HepG2 (cell line): Measurements from ENCODE around the gene KIAA2012. TPM values are rescaled to one million over a fixed set of nuclear protein-coding genes. Genes with fewer than 3 reads are reported as not detected.

ENCODE experiments used
- ADNP ChIP-seq: sonication (generic); formaldehyde crosslinking; IDR thresholded peaks from 2 replicates; pipeline ENCODE4 v1.4.0; 2020; ENCODE audit warnings: missing genetic modification reagents
- ARHGAP35 ChIP-seq: sonication (generic); formaldehyde crosslinking; IDR thresholded peaks from 2 replicates; pipeline ENCODE4 v1.9.0; 2022; ENCODE audit warnings: mild to moderate bottlenecking, inconsistent platforms, moderate library complexity, missing genetic modification reagents, borderline replicate concordance
- CEBPZ ChIP-seq: IDR thresholded peaks from 2 replicates; pipeline ENCODE4 v1.6.1; 2012; ENCODE audit warnings: low read length, improper control_type of control experiment
- DPF2 ChIP-seq: sonication (generic); formaldehyde crosslinking; IDR thresholded peaks from 2 replicates; pipeline ENCODE4 v1.4.0; 2020; ENCODE audit warnings: mild to moderate bottlenecking, low read depth, missing genetic modification reagents, borderline replicate concordance
- DR1 ChIP-seq: sonication (generic); formaldehyde crosslinking; IDR thresholded peaks from 2 replicates; pipeline ENCODE4 v1.8.0; 2021; ENCODE audit warnings: mild to moderate bottlenecking, missing genetic modification reagents, inconsistent platforms
- FOXA1 ChIP-seq, 2 experiments: fragments of 450-650 bp in 1 of 2; sonication (generic) in 1 of 2; formaldehyde crosslinking in 1 of 2; IDR thresholded peaks; 2 replicates each; pipeline versions ENCODE4 v1.4.0 to v1.6.1; 2016 to 2020; ENCODE audit warnings: missing genetic modification reagents in 1 of 2
- FOXO1 ChIP-seq: sonication (generic); formaldehyde crosslinking; IDR thresholded peaks from 2 replicates; pipeline ENCODE4 v1.4.0; 2020; ENCODE audit warnings: missing genetic modification reagents
- GPN1 ChIP-seq: sonication (generic); formaldehyde crosslinking; IDR thresholded peaks from 2 replicates; pipeline ENCODE4 v1.5.1; 2020; ENCODE audit warnings: missing genetic modification reagents, borderline replicate concordance
- HNRNPH1 ChIP-seq: fragments of 200-400 bp; formaldehyde crosslinking; optimal IDR thresholded peaks from 2 replicates; pipeline ENCODE3; 2017; ENCODE audit warnings: mild to moderate bottlenecking, low read depth, low read length
- KMT2B ChIP-seq: IDR thresholded peaks from 2 replicates; pipeline ENCODE4 v1.6.1; 2016; ENCODE audit warnings: missing genetic modification reagents, missing compliant biosample characterization
- MAFF ChIP-seq: IDR thresholded peaks from 2 replicates; pipeline ENCODE4 v1.6.1; 2011; ENCODE audit warnings: low read depth, low read length, improper control_type of control experiment
- NFE2 ChIP-seq: sonication (generic); formaldehyde crosslinking; IDR thresholded peaks from 2 replicates; pipeline ENCODE4 v1.4.0; 2020; ENCODE audit warnings: missing genetic modification reagents
- PHB2 ChIP-seq: fragments of 450-650 bp; IDR thresholded peaks from 2 replicates; pipeline ENCODE4 v1.6.1; 2018; ENCODE audit not compliant: partially characterized antibody
- SALL1 ChIP-seq: sonication (generic); formaldehyde crosslinking; IDR thresholded peaks from 2 replicates; pipeline ENCODE4 v1.8.0; 2022; ENCODE audit warnings: mild to moderate bottlenecking, missing genetic modification reagents
- ZHX1 ChIP-seq: sonication (generic); formaldehyde crosslinking; IDR thresholded peaks from 2 replicates; pipeline ENCODE4 v1.8.1; 2022; ENCODE audit warnings: low read depth, mild to moderate bottlenecking, missing genetic modification reagents
- ZNF281 ChIP-seq: sonication (generic); formaldehyde crosslinking; IDR thresholded peaks from 2 replicates; pipeline ENCODE4 v1.4.0; 2020; ENCODE audit warnings: missing genetic modification reagents, borderline replicate concordance
- ZNF33B ChIP-seq: sonication (generic); formaldehyde crosslinking; IDR thresholded peaks from 2 replicates; pipeline ENCODE4 v1.5.1; 2020; ENCODE audit warnings: mild to moderate bottlenecking, missing genetic modification reagents
- ZNF414 ChIP-seq: sonication (generic); formaldehyde crosslinking; IDR thresholded peaks from 2 replicates; pipeline ENCODE4 v1.5.0; 2020; ENCODE audit warnings: missing genetic modification reagents
- ZNF572 ChIP-seq: sonication (generic); formaldehyde crosslinking; IDR thresholded peaks from 2 replicates; pipeline ENCODE4 v1.5.1; 2020; ENCODE audit warnings: mild to moderate bottlenecking, missing genetic modification reagents
- polyA plus RNA-seq, 8 experiments: library from polyadenylated mRNA; depleted of rRNA in 3 of 8; stranded (reverse) in 7 of 8; unstranded in 1 of 8; fragments of >200 nt; fragmentation: Illumina TruSeq in 4 of 8; extraction: Trizol in 4 of 8; gene quantifications; 2 replicates each; pipeline versions ENCODE4 v1.2.1 to v1.2.3, GENCODE V29; 2011 to 2016; ENCODE audit warnings: low read depth in 4 of 8, missing spikeins in 1 of 8, mixed read lengths in 1 of 8; ENCODE audit not compliant: insufficient read depth in 1 of 8
- total RNA-seq, 5 experiments: library from RNA; depleted of rRNA; stranded (reverse); fragments of >200 nt; fragmentation: Illumina TruSeq; extraction: Trizol; gene quantifications; 2 replicates each; pipeline ENCODE4 v1.2.3, GENCODE V29; 2016; ENCODE audit warnings: low read depth in 1 of 5

KIAA2012 gene
- total and polyA plus RNA-seq, 2 of the 13 experiments (the other 11 are each of a cell fraction or from before 2014, with no cell fraction given), result not detected

GRCh38 chr2:202238234-202239197, 165.5 kb downstream of the KIAA2012 start, which contains the start of gene SUMO1 (continued):
- TF ChIP-seq ZNF414 (CRISPR knock-in tag) (peak; percentile 57; the same call in 1 of the 2 replicates), PHB2 (no peak), FOXA1 (IDR thresholded peaks at IDR 0.05) (no peak), FOXA1 (CRISPR knock-in tag; IDR thresholded peaks at IDR 0.05) (peak; percentile 40; the same call in 1 of the 2 replicates), FOXO1 (CRISPR knock-in tag) (peak; percentile 61; the same call in 1 of the 2 replicates), DR1 (CRISPR knock-in tag) (peak; percentile 84), HNRNPH1 (peak; percentile 87), CEBPZ (no peak), ZNF281 (CRISPR knock-in tag) (peak; percentile 56; the same call in 1 of the 2 replicates), KMT2B (CRISPR knock-in tag) (peak; percentile 95), ZHX1 (peak; percentile 73; the same call in 1 of the 2 replicates), ADNP (no peak), ARHGAP35 (CRISPR knock-in tag) (peak; percentile 84), NFE2 (CRISPR knock-in tag) (no peak), MAFF (no peak), ZNF572 (no peak), GPN1 (CRISPR knock-in tag) (no peak), SALL1 (CRISPR knock-in tag) (peak; percentile 88; the same call in 1 of the 2 replicates), DPF2 (CRISPR knock-in tag) (no peak), ZNF33B (no peak; the same call in 1 of the 2 replicates)
